GM21576 (cell line): Measurements from ENCODE around the gene GSK3B.
"Not testable (repeated sequence)": the region's sequence is repeated elsewhere in the genome, so short reads cannot be mapped to it uniquely, and the experiment has no call there.

ENCODE experiments used
- ATAC-seq: cut with Tn5 transposase; IDR thresholded peaks from one replicate; pipeline ENCODE4 v1.9.1; 2021; ENCODE audit warnings: mild to moderate bottlenecking, moderate library complexity; ENCODE audit not compliant: unreplicated experiment

GSK3B gene

GRCh38 chr3:120021523-120021922, 72.7 kb downstream of the GSK3B start:
- no peak for ATAC-seq

GRCh38 chr3:120018299-120018698, 75.9 kb downstream of the GSK3B start:
- no peak for ATAC-seq

GRCh38 chr3:120017692-120018091, 76.6 kb downstream of the GSK3B start:
- no peak for ATAC-seq

- ATAC-seq: no peak
Measured at GRCh38 chr3:120013481-120013880, 80.8 kb downstream of the GSK3B start.

- ATAC-seq: not testable (repeated sequence)
Measured at GRCh38 chr3:120005741-120006140, 88.5 kb downstream of the GSK3B start.

- not testable (repeated sequence) for ATAC-seq
Measured at GRCh38 chr3:120004008-120004498, 90.2 kb downstream of the GSK3B start.

GRCh38 chr3:119998166-119998565, 96.1 kb downstream of the GSK3B start:
- ATAC-seq: no peak

- ATAC-seq: no peak
Measured at GRCh38 chr3:119990888-119991287, 103.4 kb downstream of the GSK3B start.

GRCh38 chr3:119989981-119990655, 104.1 kb downstream of the GSK3B start:
- ATAC-seq: no peak

- ATAC-seq: not testable (repeated sequence)
Measured at GRCh38 chr3:119986812-119987211, 107.4 kb downstream of the GSK3B start.

GRCh38 chr3:119981386-119981785, 112.9 kb downstream of the GSK3B start:
- ATAC-seq: no peak

GRCh38 chr3:119978554-119979208, 115.6 kb downstream of the GSK3B start:
- ATAC-seq: no peak

- no peak for ATAC-seq
Measured at GRCh38 chr3:119977353-119977752, 116.9 kb downstream of the GSK3B start.

GRCh38 chr3:119976214-119976613, 118.0 kb downstream of the GSK3B start:
- ATAC-seq: no peak

GRCh38 chr3:119974656-119975055, 119.6 kb downstream of the GSK3B start:
- ATAC-seq: no peak

- no peak for ATAC-seq
Measured at GRCh38 chr3:119973018-119973646, 121.1 kb downstream of the GSK3B start.

GRCh38 chr3:119969759-119970158, 124.5 kb downstream of the GSK3B start:
- no peak for ATAC-seq

GRCh38 chr3:119967353-119968006, 126.8 kb downstream of the GSK3B start:
- ATAC-seq: no peak

- no peak for ATAC-seq
Measured at GRCh38 chr3:119965692-119966091, 128.6 kb downstream of the GSK3B start.

GRCh38 chr3:119964294-119964693, 130.0 kb downstream of the GSK3B start:
- no peak for ATAC-seq

GRCh38 chr3:119955972-119956371, 138.3 kb downstream of the GSK3B start:
- no peak for ATAC-seq
